ENCODE results near the gene PGA5.
A peak's percentile ranks its signal among the peaks of the same experiment; 100 is the strongest.
"Not testable (repeated sequence)": the region's sequence is repeated elsewhere in the genome, so short reads cannot be mapped to it uniquely, and the experiment has no call there.

Gene PGA5

GRCh38 chr11:61229458-61229857 is 11.5 kb upstream of the PGA5 start:
- DNase-seq = not testable (repeated sequence)

GRCh38 chr11:61231033-61231432 is 9.9 kb upstream of the PGA5 start:
- DNase-seq = not testable (repeated sequence)

GRCh38 chr11:61231585-61231984 is 9.4 kb upstream of the PGA5 start:
- DNase-seq = not testable (repeated sequence)

GRCh38 chr11:61232548-61233145 is 8.3 kb upstream of the PGA5 start:
- not testable (repeated sequence) for DNase-seq

GRCh38 chr11:61237130-61237529 is 3.8 kb upstream of the PGA5 start:
- not testable (repeated sequence) for DNase-seq

GRCh38 chr11:61240288-61240687 is 687 bp upstream of the PGA5 start:
- not testable (repeated sequence) for DNase-seq

GRCh38 chr11:61241526-61241925 is 551 bp downstream of the PGA5 start:
- not testable (repeated sequence) for DNase-seq

GRCh38 chr11:61245284-61245964 is 4.4 kb downstream of the PGA5 start:
- not testable (repeated sequence) for DNase-seq

GRCh38 chr11:61248071-61248470 is 7.1 kb downstream of the PGA5 start:
- not testable (repeated sequence) for DNase-seq

- not testable (repeated sequence) for DNase-seq
These were observed 8.2 kb downstream of the PGA5 start for GRCh38 chr11:61249201-61249600.

GRCh38 chr11:61250796-61251765 is 10.1 kb downstream of the PGA5 start:
- not testable (repeated sequence) for DNase-seq

- not testable (repeated sequence) for DNase-seq
These were observed 11.4 kb downstream of the PGA5 start for GRCh38 chr11:61252332-61252731.

GRCh38 chr11:61254403-61255025 is 13.5 kb downstream of the PGA5 start:
- peak; percentile 61 for DNase-seq

GRCh38 chr11:61256710-61257482 is 15.9 kb downstream of the PGA5 start:
- no peak for DNase-seq

GRCh38 chr11:61258546-61258945 is 17.6 kb downstream of the PGA5 start:
- no peak for DNase-seq

GRCh38 chr11:61259363-61259762 is 18.4 kb downstream of the PGA5 start:
- no peak for DNase-seq

- no peak for DNase-seq
These were observed 23.4 kb downstream of the PGA5 start for GRCh38 chr11:61264371-61264770.

GRCh38 chr11:61264795-61265194 is 23.8 kb downstream of the PGA5 start:
- no peak for DNase-seq

GRCh38 chr11:61265357-61265756 is 24.4 kb downstream of the PGA5 start:
- DNase-seq = no peak

GRCh38 chr11:61266602-61267001 is 25.6 kb downstream of the PGA5 start:
- no peak for DNase-seq

GRCh38 chr11:61267437-61267841 is 26.5 kb downstream of the PGA5 start:
- DNase-seq = no peak

All from stimulated activated CD4-positive, alpha-beta T cell treated with anti-CD3 and anti-CD28 coated beads, Interleukin-12 subunit alpha, Interleukin-12 subunit beta, amount 100 ng/mL, for 4 hours (primary cell).